GM21526 (cell line): ENCODE measurements around the gene SSBP3.

Experiments
- ATAC-seq: cut with Tn5 transposase; IDR thresholded peaks from one replicate; pipeline ENCODE4 v1.9.1; 2021; ENCODE audit warnings: moderate library complexity; ENCODE audit not compliant: unreplicated experiment, low FRiP score

SSBP3 gene

DNA sequence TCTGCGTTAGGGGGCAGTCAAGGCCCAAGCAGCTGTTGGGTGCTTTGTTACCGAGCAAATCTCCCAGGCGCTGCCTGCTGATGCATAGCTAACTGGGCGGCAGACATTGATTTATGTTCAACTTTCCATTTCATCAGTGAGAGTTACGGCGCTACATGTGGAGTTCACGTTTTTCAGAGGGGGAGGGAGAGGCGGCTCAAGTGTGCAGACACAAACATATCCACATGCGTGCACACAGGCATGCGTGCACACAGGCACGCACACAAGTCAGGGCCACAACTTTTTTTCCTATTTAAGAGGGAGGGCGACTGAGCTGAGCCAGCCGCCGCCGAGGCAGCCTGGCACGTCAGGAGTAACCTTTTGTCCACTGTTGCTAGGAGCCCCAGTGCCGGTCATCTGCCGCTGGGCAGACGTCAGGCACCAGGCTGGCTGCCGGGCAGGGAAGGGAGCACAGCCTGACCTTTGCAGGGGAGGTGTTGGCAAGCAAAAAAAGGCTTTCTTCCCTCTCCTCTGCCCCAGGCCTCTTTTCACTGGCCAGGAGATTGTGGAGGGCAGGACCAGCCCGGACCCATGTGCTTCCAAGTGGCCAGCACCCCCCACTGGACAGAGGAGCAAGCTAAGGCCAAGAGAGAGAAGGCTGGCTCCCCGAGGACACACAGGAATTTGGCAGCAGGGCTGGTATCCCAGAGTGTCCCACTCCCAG lies 133.0 kb downstream of the SSBP3 start:
- ATAC-seq, result no peak

DNA sequence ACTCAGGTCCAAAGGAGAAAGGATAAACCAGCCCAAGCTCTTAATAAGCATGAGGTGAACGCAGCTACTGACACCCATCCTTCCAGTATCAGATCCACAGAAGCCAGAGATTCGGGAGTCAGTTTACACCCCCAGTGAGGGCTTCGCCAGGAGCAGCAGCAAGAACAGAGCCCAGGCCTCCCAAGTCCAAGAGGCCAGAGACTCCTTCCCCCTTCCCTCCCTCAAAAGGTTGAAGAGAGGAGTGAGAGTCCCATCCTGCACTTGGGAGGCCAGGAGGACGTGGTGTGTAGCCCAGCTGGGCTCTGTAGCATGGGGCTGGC lies 133.5 kb downstream of the SSBP3 start:
- no peak for ATAC-seq

DNA sequence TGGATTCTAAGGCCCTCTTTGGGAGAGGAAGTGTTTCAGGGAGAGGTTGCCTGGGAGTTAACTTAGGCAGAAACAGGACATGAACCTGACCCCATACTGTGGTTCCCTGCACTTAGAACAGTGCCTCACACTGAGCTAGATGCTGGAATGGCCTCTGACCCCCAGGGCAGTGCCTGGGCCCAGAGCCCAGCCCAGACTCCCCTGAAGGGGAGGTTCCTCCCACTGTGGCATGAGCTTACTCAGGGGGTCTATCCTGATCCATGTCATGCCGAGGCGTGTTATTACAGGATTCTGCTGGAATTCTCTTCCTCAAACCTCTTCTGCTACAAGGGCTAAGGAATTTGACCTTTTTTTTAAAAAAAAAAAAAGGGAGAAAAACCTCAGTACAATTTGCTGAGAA lies 134.1 kb downstream of the SSBP3 start:
- ATAC-seq, result no peak

DNA sequence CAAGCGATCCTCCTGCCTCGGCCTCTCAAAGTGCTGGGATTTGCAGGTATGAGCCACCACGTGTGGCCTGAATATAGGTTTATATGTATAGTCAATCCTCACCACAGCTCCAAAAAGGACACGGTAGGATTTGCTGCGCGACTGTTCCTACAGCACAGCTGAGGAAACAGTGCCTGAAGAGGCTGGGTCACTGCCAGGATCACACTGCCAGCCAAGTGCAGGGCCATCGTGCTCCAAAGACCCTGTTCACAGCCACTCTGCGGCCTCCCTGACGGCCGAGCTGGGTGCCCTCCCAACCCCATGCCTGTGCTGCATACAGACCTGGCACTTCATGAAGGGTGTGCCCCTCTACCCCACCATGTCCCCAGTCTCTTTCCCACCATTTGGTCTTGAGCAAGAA lies 134.9 kb downstream of the SSBP3 start:
- no peak for ATAC-seq

DNA sequence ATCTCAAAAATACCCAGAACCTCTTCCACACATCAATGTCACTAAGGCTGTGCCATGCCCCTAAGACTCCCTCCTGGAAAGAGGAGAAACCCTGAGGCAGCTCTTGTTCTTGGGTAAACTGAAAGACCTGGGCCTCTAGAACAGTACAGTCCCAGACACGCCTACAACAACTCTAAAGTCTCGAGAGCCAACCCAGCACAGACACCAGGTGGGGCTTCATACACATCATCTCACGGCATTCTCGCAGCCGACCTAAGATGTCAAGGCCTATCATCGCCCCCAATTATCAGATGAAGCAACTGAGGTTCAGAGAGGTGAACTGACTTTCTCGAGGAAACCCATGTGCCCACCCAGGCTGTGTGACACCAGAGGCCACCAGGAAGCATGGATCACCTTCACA lies 135.7 kb downstream of the SSBP3 start:
- ATAC-seq, result no peak

DNA sequence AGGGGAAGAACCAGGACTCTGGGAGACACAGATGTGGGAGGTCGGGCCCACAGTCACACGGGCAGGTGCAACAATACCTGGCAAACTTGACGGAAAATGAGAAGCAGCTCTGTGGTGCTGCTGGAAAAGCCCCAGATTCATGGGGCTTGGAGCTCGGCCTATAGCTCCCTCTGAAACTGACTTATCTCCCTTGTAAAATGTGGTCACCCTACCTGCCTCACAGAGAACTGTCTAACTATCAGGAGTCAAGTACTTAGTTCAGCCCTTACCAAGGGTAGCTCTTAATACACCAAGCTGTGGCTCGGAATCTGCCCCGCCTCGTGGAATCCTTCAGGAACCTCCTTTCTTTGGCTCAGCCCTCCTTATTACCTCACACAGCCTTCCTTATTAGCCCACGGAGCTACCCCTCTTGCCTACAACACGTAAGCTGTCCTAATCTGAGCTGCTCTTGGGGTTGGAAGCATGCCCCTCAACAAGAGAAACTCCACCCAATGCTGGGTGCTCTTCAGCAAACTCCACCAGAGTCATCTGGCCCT lies 137.4 kb downstream of the SSBP3 start:
- ATAC-seq, result no peak

DNA sequence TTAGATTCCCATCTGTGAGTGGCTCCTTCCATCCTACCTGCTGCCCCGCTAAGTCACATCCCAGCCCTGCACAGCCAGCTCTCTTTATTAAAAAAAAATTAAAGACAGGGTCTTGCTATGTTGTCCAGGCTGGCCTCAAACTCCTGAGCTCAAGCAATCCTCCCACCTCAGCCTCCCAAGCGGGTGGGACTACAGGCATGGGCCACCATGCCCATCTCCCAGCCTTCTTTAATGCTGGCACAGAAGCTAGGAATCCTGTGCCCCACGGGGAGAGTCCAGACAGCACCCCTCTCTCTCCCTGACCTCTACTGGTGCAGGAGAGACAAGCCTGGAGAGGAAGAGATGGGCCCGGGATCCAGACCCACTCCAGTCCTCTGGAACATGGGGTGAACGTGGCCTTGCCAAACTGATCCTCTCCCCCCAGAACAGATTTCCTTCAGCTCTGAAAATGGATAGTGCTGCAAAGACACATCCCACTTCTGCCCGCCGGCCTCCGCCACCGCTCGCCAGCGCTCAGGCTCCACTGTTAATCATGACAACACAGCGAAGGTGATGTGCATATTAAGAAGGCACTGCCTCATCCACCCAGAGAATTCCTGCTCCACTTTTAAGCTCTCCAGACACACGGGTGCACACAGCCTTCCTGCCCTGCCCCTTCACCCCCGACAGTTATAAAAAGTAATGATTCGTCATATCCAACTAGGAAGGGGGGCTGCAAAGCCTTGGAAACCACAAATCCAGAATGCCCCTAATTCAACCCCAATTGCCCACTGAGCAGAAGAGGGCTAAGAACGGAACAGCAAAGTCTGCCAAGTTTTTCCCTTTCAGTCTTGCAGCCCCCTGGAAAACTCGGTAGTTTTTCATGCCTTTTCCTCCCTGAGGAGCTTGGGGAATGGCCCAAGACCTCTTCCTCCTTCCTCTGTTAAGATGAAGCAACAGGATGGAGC lies 138.1 kb downstream of the SSBP3 start:
- no peak for ATAC-seq

DNA sequence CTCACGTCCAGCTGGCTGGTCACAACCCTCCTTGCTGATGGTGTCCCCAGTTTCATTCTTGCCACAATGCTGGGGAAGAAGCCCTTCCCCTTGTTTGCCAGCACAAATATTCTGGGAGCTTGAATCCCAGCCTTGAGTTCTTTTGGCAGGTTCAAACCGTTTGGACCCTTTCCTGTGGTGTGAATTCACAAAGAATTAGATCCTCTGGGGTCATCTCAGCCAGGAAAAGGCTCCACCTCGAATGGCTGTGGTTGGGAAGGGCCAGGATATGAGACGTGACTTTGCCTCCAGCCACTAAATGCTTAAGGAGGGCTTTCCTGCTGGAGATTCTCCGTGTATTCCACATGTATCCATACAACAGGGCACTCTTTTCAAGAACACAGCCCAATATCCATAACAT lies 139.3 kb downstream of the SSBP3 start:
- ATAC-seq, result no peak

DNA sequence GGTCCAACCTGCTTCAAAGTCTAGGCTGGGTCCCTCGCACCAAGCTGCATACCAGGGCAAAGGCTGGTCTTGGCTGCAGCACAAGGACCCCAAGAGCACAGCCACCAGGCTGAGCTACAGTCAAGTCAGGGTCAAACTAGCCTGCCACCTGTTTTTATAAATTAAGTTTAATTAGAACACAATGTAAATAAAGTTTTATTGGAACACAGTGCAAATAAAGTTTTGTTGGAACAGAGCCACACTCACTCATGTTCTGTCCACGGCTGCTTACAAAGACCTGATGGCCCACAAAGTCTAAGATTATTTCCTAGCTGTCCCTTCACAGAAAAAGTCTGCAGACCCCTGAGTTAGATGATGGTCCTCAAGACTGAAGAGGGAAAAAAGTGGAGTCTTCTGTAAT lies 140.0 kb downstream of the SSBP3 start:
- no peak for ATAC-seq

DNA sequence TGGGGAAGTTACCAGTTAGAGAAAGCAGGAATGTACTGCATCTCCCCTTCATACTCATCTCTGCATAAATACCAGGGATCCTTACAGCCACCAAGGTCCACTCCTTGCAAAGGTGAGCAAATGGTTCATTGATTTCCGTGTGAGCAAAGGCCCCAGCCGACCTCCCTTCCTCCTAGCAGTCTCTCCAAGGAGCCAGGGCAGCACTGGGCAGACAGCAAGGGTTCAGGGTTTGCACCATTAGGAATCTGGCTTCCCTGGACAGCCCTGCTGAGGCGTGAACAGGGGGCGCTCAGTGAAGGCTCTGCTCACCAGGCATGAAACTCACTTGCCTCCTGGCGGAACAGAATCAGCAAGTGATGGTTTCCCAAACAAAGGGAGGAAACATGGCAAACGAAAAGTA lies 140.5 kb downstream of the SSBP3 start:
- no peak for ATAC-seq

DNA sequence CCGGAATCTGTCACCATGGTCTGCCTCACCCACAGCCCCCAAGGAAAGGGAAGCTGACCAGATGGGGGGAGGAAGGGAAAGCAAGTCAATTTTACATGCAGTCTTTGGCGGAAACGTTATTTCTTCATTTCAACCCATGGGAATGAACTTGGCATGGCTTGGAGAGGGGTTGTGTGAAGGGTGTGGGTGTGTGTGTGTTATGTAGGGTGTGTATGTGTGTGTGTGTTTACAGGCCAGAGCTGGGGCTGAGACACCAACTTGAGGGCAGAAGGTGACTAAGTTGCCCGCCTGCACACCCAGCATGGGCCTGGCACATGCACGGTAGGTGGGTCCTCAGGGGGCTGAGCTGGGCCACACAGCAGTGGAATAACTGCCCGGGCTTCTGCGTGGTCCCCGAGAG lies 141.1 kb downstream of the SSBP3 start:
- ATAC-seq, result no peak

DNA sequence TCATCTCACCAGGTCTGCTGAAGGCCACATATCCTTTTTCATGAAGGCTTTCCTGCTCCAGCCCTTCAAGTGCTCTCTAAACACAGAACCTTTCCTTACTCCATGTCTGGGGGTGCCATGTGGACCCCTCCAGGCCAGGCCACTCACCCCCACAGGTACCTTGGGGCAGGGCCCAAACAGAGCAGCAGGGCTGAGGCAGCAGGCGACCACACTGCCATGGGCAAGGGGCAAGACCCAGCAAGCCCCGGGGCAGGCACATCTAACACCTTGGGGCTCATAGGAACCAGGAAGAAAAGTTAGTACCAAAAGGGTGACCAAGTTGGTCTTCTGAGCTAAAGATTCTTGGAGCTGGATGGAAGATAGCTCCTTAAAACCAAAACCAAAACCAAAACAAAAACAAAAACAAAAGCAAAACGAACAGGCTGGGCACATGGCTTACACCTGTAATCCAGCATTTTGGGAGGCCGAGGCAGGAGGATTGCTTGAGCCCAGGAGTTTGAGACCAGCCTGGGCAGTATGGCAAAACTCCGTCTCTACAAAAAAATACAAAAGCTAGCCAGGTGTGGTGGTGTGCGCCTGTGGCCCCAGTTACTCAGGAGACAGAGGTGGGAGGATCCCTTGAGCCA lies 142.5 kb downstream of the SSBP3 start:
- no peak for ATAC-seq

DNA sequence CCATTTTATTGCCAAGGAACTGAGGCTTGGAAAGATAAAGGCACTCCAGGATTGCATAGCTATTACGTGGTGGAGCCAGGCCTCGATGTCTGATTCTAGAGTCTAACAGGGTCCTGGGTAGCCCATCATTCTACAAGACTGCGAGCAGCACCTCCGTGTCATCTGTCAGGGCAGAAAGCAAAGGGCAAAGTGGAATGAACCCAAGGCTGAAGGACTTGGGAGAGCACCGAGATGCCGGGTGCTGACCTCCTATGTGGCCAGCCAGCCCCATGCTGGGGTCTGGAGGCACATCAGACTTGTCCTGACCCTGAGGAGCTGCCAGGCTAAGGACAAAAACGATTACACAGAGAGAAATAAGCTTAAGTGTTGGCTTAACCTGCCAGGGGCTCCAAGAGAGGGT lies 143.9 kb downstream of the SSBP3 start:
- ATAC-seq, result no peak

DNA sequence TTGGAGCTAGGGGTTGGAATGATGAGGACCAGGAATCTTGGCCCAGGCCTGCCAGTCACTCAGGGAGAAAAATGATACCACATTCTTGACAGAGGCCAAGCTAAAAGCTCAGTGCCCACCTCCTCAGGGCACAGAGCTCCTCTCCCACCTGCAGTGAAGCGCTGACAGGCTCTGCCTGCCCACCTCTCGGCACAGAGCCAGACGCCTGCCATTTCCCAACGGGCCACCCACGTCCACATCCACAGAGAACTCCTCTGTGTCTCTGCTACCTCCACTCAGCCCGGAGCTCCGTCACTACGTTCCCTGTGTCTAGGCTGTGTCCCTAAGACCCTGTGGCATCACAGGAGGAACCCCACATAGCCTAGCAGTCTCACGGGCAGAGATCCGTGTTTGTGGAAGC lies 145.4 kb downstream of the SSBP3 start:
- ATAC-seq, result no peak

DNA sequence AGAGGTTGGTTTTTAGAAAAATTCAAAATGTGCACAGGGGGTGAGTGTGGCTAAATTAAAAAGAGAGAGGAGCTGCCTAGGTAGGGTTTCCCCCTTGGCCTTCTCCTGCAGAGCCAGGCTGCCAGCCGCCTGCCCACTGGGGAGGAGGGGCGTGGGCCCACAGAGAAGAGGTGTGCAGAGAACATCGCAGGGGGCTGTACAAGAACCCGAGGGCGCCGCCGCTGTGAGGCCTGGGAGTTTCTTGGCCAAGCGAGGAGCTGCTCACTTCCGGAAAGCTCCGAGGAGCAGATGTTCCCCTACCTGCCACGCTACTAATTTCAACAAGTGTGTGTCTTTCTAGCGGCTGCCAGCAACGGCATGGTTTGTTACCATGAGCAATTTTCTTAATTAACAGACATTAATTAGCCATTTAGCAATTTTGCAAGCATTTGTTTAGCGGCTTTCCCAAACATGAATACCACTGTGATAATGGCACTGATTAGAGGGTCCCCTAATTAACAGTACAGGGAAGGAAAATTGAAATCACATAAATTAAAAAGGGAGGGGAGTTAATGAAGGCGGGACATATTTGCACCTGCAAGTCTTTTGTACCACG lies 146.6 kb downstream of the SSBP3 start:
- ATAC-seq, result no peak

DNA sequence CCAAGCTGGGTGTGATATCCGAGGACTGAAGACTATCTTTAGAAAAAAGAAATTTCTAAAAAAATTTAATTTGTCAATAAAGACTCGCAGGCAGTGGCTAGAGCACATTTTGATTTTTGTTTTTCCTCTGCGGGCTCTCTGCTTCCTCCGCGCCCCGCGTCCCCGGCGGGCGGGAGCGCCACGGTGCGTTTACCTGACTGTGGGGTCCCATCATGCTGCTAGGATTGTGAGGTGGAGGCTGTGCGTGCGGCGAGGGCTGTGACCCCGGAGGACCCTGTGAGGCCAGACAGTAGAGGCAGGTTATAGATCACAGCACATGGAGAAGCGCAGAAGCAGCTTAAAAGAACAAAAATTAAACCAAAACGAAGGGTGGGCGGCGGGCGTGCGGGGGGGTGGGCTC lies 148.3 kb downstream of the SSBP3 start:
- ATAC-seq, result no peak

DNA sequence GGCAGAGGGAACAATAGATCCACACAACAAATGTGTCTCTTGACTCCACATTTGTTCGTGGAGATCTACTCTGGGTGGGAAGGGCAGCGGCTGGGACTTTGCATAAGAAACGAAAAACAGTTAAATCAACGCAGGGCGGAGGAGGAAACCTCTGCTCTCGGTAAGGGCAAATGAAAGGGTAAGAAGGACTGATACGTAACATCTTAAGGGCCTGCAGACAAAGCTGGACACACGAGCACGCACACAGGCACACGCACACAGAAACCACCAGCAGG lies 148.9 kb downstream of the SSBP3 start:
- no peak for ATAC-seq

DNA sequence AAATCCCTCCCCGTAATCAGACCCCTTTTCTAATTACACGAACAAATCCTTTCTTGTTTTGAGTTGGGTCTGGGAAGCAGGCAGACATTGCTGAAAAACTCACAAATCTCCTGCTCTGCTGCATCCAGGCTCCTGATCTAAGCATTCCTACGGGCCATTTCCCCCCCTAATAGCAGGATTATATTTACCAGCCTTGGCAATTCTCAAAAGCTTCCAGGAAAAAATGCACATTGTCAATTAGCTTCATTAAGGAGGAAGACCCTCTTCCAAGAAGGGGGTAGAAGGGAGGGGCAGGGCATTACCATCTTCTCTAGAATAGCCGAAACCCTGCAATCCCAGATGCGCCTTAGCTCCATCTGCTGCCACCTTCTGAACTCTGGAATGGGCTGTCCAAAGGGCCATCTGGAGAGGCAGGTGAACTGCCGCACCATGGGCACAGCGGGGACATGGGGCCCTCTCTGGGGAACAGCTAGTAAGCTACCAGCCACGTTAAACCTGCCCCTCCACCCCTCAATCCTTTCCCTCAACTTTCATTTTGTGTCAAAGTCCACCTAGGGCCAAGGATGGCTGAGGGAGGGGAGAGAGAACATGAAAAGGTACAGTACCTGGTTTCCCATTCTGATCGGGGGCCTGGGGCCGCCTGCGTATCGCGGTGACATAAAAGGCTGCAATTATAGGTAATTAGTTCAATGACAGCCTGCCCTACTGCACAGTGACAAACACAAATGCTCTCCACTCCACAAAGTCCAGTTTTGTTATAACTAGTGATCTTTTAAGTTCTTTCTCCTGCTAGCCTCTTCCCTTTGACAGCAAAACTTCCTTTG lies 149.5 kb downstream of the SSBP3 start:
- no peak for ATAC-seq

DNA sequence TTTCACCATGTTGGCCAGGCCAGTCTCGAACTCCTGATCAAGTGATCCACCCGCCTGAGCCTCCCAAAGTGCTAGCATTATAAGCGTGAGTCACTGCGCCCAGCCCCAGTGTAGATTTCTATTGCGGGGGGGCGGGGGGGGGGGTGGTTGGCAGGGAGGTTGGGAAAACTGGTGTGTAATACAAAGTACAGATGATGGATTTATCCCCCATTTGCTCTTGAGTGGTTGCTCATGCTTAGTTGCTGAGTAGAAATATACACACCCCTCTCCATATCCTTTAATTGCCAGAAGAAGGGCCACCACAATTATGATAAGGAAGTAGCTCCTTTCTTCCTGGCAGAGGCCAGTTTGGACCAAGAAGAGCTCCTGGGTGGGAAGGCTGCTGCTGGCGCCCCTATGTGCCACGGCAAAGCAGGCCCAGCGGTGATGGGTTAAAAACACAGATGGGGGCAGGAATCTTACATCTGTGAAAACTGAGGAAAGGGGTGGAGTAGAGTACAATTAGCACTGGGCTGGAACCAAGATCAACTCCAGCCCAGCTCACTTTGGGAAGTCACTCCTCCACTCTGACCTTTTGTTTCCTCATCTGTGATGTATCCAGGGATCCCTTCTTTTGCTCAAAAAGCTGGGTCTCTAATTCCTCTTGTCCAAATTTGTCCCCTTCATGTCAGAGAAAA lies 151.0 kb downstream of the SSBP3 start:
- no peak for ATAC-seq

DNA sequence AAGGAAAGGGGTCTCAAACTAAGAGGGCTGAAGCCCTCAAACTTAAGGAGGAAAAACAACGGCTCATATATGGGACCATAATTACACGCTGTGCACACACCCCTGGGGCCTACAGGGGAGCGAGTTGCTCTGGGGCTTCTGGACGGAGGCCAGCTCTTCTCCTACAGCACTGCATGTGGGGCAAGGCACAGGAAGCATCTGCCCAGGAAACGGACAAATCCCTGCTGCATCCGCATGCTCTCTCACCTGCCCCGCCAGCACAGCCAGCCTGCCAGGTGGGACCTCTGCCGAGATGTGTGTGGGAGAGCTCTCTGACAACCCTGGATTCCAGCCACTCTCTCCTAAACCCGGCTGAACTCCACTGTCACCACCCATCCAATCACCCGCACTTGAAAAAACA lies 152.1 kb downstream of the SSBP3 start:
- no peak for ATAC-seq
